GM10847 (cell line): Measurements from ENCODE around the gene MTA2.

Experiments
- POLR2A ChIP-seq: IDR thresholded peaks from 2 replicates; pipeline ENCODE4 v1.6.1; 2011; ENCODE audit not compliant: insufficient read length; ENCODE audit errors: extremely low read depth

The MTA2 gene

GRCh38 chr11:62621027-62621566 lies 19.4 kb upstream of the MTA2 start:
- no peak for TF ChIP-seq POLR2A

GRCh38 chr11:62615521-62615920 lies 13.9 kb upstream of the MTA2 start:
- no peak for TF ChIP-seq POLR2A

- no peak for TF ChIP-seq POLR2A
Measured at GRCh38 chr11:62614275-62614674, 12.6 kb upstream of the MTA2 start.

- no peak for TF ChIP-seq POLR2A
Measured at GRCh38 chr11:62613291-62613778, 11.7 kb upstream of the MTA2 start.

GRCh38 chr11:62612366-62613290 lies 11.0 kb upstream of the MTA2 start, which contains the start of the genes EML3 and ROM1:
Gene EML3, minus strand, starts transcription at chr11:62612775. Its CDS starts 318 bp downstream, at chr11:62612457.
Gene ROM1, plus strand, starts transcription at chr11:62613257. Its CDS starts 25 bp downstream, at chr11:62613282.
- no peak for TF ChIP-seq POLR2A

- TF ChIP-seq POLR2A, result no peak
Measured at GRCh38 chr11:62611705-62612365, 10.2 kb upstream of the MTA2 start.

- TF ChIP-seq POLR2A, result no peak
Measured at GRCh38 chr11:62610814-62611704, 9.4 kb upstream of the MTA2 start.

- TF ChIP-seq POLR2A, result no peak
Measured at GRCh38 chr11:62610403-62610802, 8.7 kb upstream of the MTA2 start.

GRCh38 chr11:62608776-62609175 lies 7.1 kb upstream of the MTA2 start:
- no peak for TF ChIP-seq POLR2A

GRCh38 chr11:62607714-62608113 lies 6.0 kb upstream of the MTA2 start:
- TF ChIP-seq POLR2A, result no peak

GRCh38 chr11:62605902-62606301 lies 4.2 kb upstream of the MTA2 start:
- TF ChIP-seq POLR2A, result no peak

GRCh38 chr11:62605467-62605866 lies 3.8 kb upstream of the MTA2 start:
- no peak for TF ChIP-seq POLR2A

GRCh38 chr11:62604460-62605120 lies 2.9 kb upstream of the MTA2 start:
- TF ChIP-seq POLR2A, result no peak

GRCh38 chr11:62603776-62604299 lies 2.2 kb upstream of the MTA2 start:
- no peak for TF ChIP-seq POLR2A
